ENCODE measurements around the gene RBCK1.
A peak's percentile ranks its signal among the peaks of the same experiment; 100 is the strongest.

Gene RBCK1

GRCh38 chr20:414161-414560 is 6.1 kb downstream of the RBCK1 start:
- DNase-seq (ENCODE audit: low read depth, low spot score), result no peak
- H3K27ac ChIP-seq, result peak overlapping the region; percentile 100

GRCh38 chr20:415820-416322 is 7.8 kb downstream of the RBCK1 start:
- DNase-seq (ENCODE audit: low read depth, low spot score), result no peak
- peak overlapping the region; percentile 34 for H3K27ac ChIP-seq

GRCh38 chr20:416950-417800 is 9.1 kb downstream of the RBCK1 start:
- H3K27ac ChIP-seq, result peak overlapping the region; percentile 34
- DNase-seq (ENCODE audit: low read depth, low spot score), result no peak

- H3K27ac ChIP-seq, result no peak overlapping the region
- DNase-seq (ENCODE audit: low read depth, low spot score), result no peak
Observed at GRCh38 chr20:417801-418342, 9.8 kb downstream of the RBCK1 start.

- no peak for DNase-seq (ENCODE audit: low read depth, low spot score)
- no peak overlapping the region for H3K27ac ChIP-seq
Observed at GRCh38 chr20:418858-419365, 10.8 kb downstream of the RBCK1 start.

GRCh38 chr20:419556-420165 is 11.6 kb downstream of the RBCK1 start:
- peak; percentile 5 for DNase-seq (ENCODE audit: low read depth, low spot score)

GRCh38 chr20:420166-420620 is 12.1 kb downstream of the RBCK1 start:
- no peak for DNase-seq (ENCODE audit: low read depth, low spot score)
- H3K27ac ChIP-seq, result no peak overlapping the region

More at GRCh38 chr20:419556-420165, 11.6 kb downstream of the RBCK1 start:
- H3K27ac ChIP-seq, result no peak overlapping the region

GRCh38 chr20:420721-421574 is 12.8 kb downstream of the RBCK1 start:
- H3K27ac ChIP-seq, result peak overlapping the region; percentile 18
- DNase-seq (ENCODE audit: low read depth, low spot score), result no peak

- H3K27ac ChIP-seq, result peak overlapping the region; percentile 18
- no peak for DNase-seq (ENCODE audit: low read depth, low spot score)
Observed at GRCh38 chr20:421685-422250, 13.7 kb downstream of the RBCK1 start.

- no peak overlapping the region for H3K27ac ChIP-seq
- no peak for DNase-seq (ENCODE audit: low read depth, low spot score)
Observed at GRCh38 chr20:426566-426965, 18.5 kb downstream of the RBCK1 start.

GRCh38 chr20:427401-427800 is 19.3 kb downstream of the RBCK1 start:
- H3K27ac ChIP-seq, result peak overlapping the region; percentile 26
- no peak for DNase-seq (ENCODE audit: low read depth, low spot score)

- DNase-seq (ENCODE audit: low read depth, low spot score), result no peak
- peak overlapping the region; percentile 26 for H3K27ac ChIP-seq
Observed at GRCh38 chr20:427849-428657, 20.0 kb downstream of the RBCK1 start.

GRCh38 chr20:428658-429200 is 20.6 kb downstream of the RBCK1 start:
- H3K27ac ChIP-seq, result peak overlapping the region; percentile 59
- no peak for DNase-seq (ENCODE audit: low read depth, low spot score)

- no peak for DNase-seq (ENCODE audit: low read depth, low spot score)
- H3K27ac ChIP-seq, result peak overlapping the region; percentile 59
Observed at GRCh38 chr20:430091-430999, 22.2 kb downstream of the RBCK1 start.

- peak overlapping the region; percentile 59 for H3K27ac ChIP-seq
- peak; percentile 8 for DNase-seq (ENCODE audit: low read depth, low spot score)
Observed at GRCh38 chr20:431012-431904, 23.2 kb downstream of the RBCK1 start.

GRCh38 chr20:432208-432607 is 24.1 kb downstream of the RBCK1 start:
- H3K27ac ChIP-seq, result peak overlapping the region; percentile 59
- DNase-seq (ENCODE audit: low read depth, low spot score), result no peak

Measured in epithelial cell of prostate (primary cell).